Upper lobe of left lung (tissue), 6 donors: Measurements from ENCODE around the gene ALKBH5. TPM values are rescaled to one million over a fixed set of nuclear protein-coding genes. Genes with fewer than 3 reads are reported as not detected.
A peak's percentile ranks its signal among the peaks of the same experiment; 100 is the strongest.

ENCODE experiments used
- ATAC-seq, 2 donors: fragments of 200-7000 bp; cut with Tn5 transposase; one replicate each; pipeline ENCODE4 v1.9.1; 2022; ENCODE audit warnings: mild to moderate bottlenecking in 2 of 2, moderate library complexity in 2 of 2; ENCODE audit not compliant: low FRiP score in 2 of 2
- DNase-seq, 2 donors: peaks; one replicate each; pipeline ENCODE4 v3.0.0-alpha.2; 2019 to 2020
- H3K27ac ChIP-seq, 4 donors: fragments of 200-600 bp; sonication (generic); one replicate each; pipeline ENCODE4 v1.5.1; 2016 to 2019
- H3K27me3 ChIP-seq, 4 donors: fragments of 200-600 bp; sonication (generic); one replicate each; pipeline ENCODE4 v1.5.1; 2017 to 2019
- H3K36me3 ChIP-seq, 4 donors: fragments of 200-600 bp; sonication (generic); one replicate each; pipeline ENCODE4 v1.5.1; 2016 to 2019
- H3K4me1 ChIP-seq, 4 donors: fragments of 200-600 bp; sonication (generic); one replicate each; pipeline ENCODE4 v1.5.1; 2018 to 2019
- H3K4me3 ChIP-seq, 4 donors: fragments of 200-600 bp; sonication (generic); one replicate each; pipeline ENCODE4 v1.5.1; 2017 to 2019; ENCODE audit warnings: mild to moderate bottlenecking in 2 of 4, moderate library complexity in 1 of 4
- H3K9me3 ChIP-seq, 4 donors: fragments of 200-600 bp; sonication (generic); one replicate each; pipeline ENCODE4 v1.5.1; 2018 to 2019
- CTCF ChIP-seq, 6 experiments: fragments of 450-650 bp in 4 of 6; fragments of 200-600 bp in 2 of 6; sonication (generic) in 2 of 6; IDR thresholded peaks; one replicate each; pipeline ENCODE4 v1.5.1; 2016 to 2019; ENCODE audit warnings: antibody characterized with exemption in 6 of 6
- EP300 ChIP-seq, 4 donors: sonication (generic); formaldehyde crosslinking; IDR thresholded peaks; one replicate each; pipeline ENCODE4 v1.5.1; 2017; ENCODE audit warnings: antibody characterized with exemption in 4 of 4, control low read depth in 2 of 4
- POLR2A ChIP-seq, 4 donors: fragments of 450-650 bp; IDR thresholded peaks; one replicate each; pipeline ENCODE4 v1.5.1; 2016 to 2017; ENCODE audit warnings: antibody characterized with exemption in 4 of 4, mild to moderate bottlenecking in 2 of 4
- POLR2AphosphoS5 ChIP-seq, 2 donors: sonication (generic); formaldehyde crosslinking; IDR thresholded peaks; one replicate each; pipeline ENCODE4 v1.5.1; 2017; ENCODE audit warnings: antibody characterized with exemption in 2 of 2
- WGBS, 2 donors: methylation state at CpG; one replicate each; pipeline ENCODE4 v1.1.5; 2017 to 2018; 5-methylcytosine and 5-hydroxymethylcytosine counted together
- total RNA-seq, 6 donors: library from RNA; depleted of rRNA in 4 of 6; stranded (reverse); fragments of >200 nt in 4 of 6; gene quantifications; one replicate each; pipeline versions ENCODE4 v1.1.0 to v1.2.1, GENCODE V29; 2016 to 2021
- donor health status: DM: no; HTN: no; CAD: no; lungs with moderate emphysema.
- donor health status: DM: no; HTN: yes; CAD: no; lungs with severe emphysema.

The ALKBH5 gene
- total RNA-seq, 6 donors from 2014 or later: 63.9 to 112 (median 94.7) TPM

GRCh38 chr17:18182110-18182977, 1.3 kb upstream of the ALKBH5 start:
- peaks cover 0 to 3% (median 0%) of the 10 kb centered on the region in 4 donors for H3K36me3 ChIP-seq
- no peak for TF ChIP-seq POLR2A (IDR thresholded peaks at IDR 0.05)
- TF ChIP-seq EP300 (IDR thresholded peaks at IDR 0.05): no peak
- no peak for TF ChIP-seq POLR2AphosphoS5 (IDR thresholded peaks at IDR 0.05)
- no peak for TF ChIP-seq CTCF (IDR thresholded peaks at IDR 0.05)
- WGBS, 2 donors: 14 to 25% methylated on average over 28 of the region's 28 CpGs
- H3K4me3 ChIP-seq: peak overlapping the region; percentile 49 to 94 (median 84)
- peak in 1 of 2 donors; percentile 49 for DNase-seq
- peaks cover 24 to 37% (median 31%) of the 10 kb centered on the region in 4 donors for H3K4me1 ChIP-seq
- no peaks in the 10 kb centered on the region for H3K27me3 ChIP-seq
- ATAC-seq: no peak
- peak overlapping the region; percentile 97 to 98 (median 98) for H3K27ac ChIP-seq
- H3K9me3 ChIP-seq: no peaks in the 10 kb centered on the region

- peak overlapping the region; percentile 49 to 94 (median 84) for H3K4me3 ChIP-seq
- H3K9me3 ChIP-seq: no peaks in the 10 kb centered on the region
- TF ChIP-seq POLR2A (IDR thresholded peaks at IDR 0.05) (peak in 3 of 4 donors; percentile 32 to 59 (median 39)), CTCF (IDR thresholded peaks at IDR 0.05) (no peak), EP300 (IDR thresholded peaks at IDR 0.05) (no peak), POLR2AphosphoS5 (IDR thresholded peaks at IDR 0.05) (peak in 1 of 2 donors; percentile 12)
- peaks cover 30 to 43% (median 37%) of the 10 kb centered on the region in 4 donors for H3K4me1 ChIP-seq
- H3K36me3 ChIP-seq: peaks cover 0 to 9% (median 0%) of the 10 kb centered on the region in 4 donors
- DNase-seq (peak; percentile 80 to 98), ATAC-seq (peak; percentile 77 to 82)
- H3K27me3 ChIP-seq: no peaks in the 10 kb centered on the region
- 0 to 1% methylated on average over 25 to 33 of the region's 33 CpGs for WGBS, 2 donors
- H3K27ac ChIP-seq: peak overlapping the region; percentile 97 to 98 (median 98)
These were observed 672 bp upstream of the ALKBH5 start for GRCh38 chr17:18182978-18183333.

GRCh38 chr17:18184143-18185031, 759 bp downstream of the ALKBH5 start:
- 1% methylated on average over 27 to 63 of the region's 92 CpGs for WGBS, 2 donors
- peaks cover 44 to 57% (median 51%) of the 10 kb centered on the region in 4 donors for H3K4me1 ChIP-seq
- H3K4me3 ChIP-seq: peak overlapping the region; percentile 79 to 97 (median 91)
- peak in 1 of 2 donors; percentile 11 for ATAC-seq
- H3K36me3 ChIP-seq: peaks cover 0 to 17% (median under 1%) of the 10 kb centered on the region in 4 donors
- DNase-seq: peak; percentile 65 to 88
- H3K9me3 ChIP-seq: no peaks in the 10 kb centered on the region
- peak in 1 of 2 donors; percentile 41 for TF ChIP-seq POLR2AphosphoS5 (IDR thresholded peaks at IDR 0.05)
- TF ChIP-seq CTCF (IDR thresholded peaks at IDR 0.05): no peak
- peak in 2 of 4 donors; percentile 24 to 54 for TF ChIP-seq POLR2A (IDR thresholded peaks at IDR 0.05)
- H3K27me3 ChIP-seq: no peaks in the 10 kb centered on the region
- peak overlapping the region; percentile 97 to 98 (median 98) for H3K27ac ChIP-seq

- Histone ChIP-seq H3K4me1 (peaks cover 54 to 67% (median 61%) of the 10 kb centered on the region in 4 donors), H3K27me3 (no peaks in the 10 kb centered on the region), H3K4me3 (peak overlapping the region; percentile 79 to 97 (median 91)), H3K36me3 (peaks cover 0 to 24% (median 3%) of the 10 kb centered on the region in 4 donors), H3K27ac (peak overlapping the region in 3 of 4 donors; percentile 13 to 98 (median 97)), H3K9me3 (no peaks in the 10 kb centered on the region)
- 18 to 27% methylated on average over 3 of the region's 3 CpGs for WGBS, 2 donors
- no peak for ATAC-seq
- no peak for DNase-seq
- TF ChIP-seq CTCF (IDR thresholded peaks at IDR 0.05): no peak
- no peak for TF ChIP-seq POLR2AphosphoS5 (IDR thresholded peaks at IDR 0.05)
- TF ChIP-seq EP300 (IDR thresholded peaks at IDR 0.05): no peak
- no peak for TF ChIP-seq POLR2A (IDR thresholded peaks at IDR 0.05)
These were observed 1.8 kb downstream of the ALKBH5 start for GRCh38 chr17:18185391-18185790.
